GM21447 (cell line): Measurements from ENCODE around the gene RABL6.
"Not testable (repeated sequence)": the region's sequence is repeated elsewhere in the genome, so short reads cannot be mapped to it uniquely, and the experiment has no call there.

Source experiments
- ATAC-seq: cut with Tn5 transposase; IDR thresholded peaks from one replicate; pipeline ENCODE4 v1.9.1; 2021; ENCODE audit not compliant: unreplicated experiment

The RABL6 gene

GRCh38 chr9:136815422-136815782 is 7.7 kb downstream of the RABL6 start:
- ATAC-seq, result no peak

- ATAC-seq, result no peak
These were observed 13.4 kb downstream of the RABL6 start for GRCh38 chr9:136820971-136821825.

GRCh38 chr9:136821826-136822544 is 14.2 kb downstream of the RABL6 start:
- ATAC-seq, result no peak

GRCh38 chr9:136823136-136824046 is 15.6 kb downstream of the RABL6 start:
- ATAC-seq, result no peak

- no peak for ATAC-seq
These were observed 16.9 kb downstream of the RABL6 start for GRCh38 chr9:136824496-136825225.

GRCh38 chr9:136825295-136826187 is 17.8 kb downstream of the RABL6 start:
- no peak for ATAC-seq

- no peak for ATAC-seq
These were observed 18.4 kb downstream of the RABL6 start for GRCh38 chr9:136826188-136826541.

- ATAC-seq, result no peak
These were observed 19.2 kb downstream of the RABL6 start for GRCh38 chr9:136826703-136827582.

DNA sequence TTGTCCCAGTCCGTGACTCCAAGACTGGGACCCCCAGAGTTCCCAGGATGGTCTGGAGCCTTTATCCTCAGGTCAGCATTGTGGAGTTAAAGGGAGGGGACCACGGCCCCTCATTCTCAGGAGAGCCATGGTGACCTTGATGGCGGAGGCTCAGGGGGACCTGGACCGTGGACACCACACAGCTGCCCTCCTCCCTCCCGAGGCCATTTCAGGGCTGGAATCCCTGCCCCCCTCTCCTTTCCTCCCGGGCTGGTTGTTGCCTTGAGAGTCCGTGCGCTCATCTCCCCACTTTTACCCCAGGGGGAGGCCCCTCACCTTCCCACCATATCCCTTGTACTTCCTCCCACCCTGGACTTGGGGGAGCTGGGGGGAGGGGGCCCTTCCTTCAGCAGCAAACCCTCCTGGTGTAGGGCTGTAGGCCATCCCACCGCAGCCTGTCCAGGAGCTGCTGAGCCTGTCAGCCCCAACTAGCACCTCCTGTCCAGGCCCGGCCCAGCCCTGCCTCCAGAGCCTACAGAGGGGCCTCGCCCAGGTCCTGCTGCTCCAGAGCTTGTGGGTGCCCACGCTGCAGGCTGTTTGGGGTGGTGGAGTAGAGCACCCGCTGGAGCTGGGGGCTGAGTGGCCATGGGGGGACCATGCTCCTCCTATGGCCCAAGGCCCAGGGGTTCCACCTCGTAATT is 20.2 kb downstream of the RABL6 start:
- ATAC-seq, result no peak

DNA sequence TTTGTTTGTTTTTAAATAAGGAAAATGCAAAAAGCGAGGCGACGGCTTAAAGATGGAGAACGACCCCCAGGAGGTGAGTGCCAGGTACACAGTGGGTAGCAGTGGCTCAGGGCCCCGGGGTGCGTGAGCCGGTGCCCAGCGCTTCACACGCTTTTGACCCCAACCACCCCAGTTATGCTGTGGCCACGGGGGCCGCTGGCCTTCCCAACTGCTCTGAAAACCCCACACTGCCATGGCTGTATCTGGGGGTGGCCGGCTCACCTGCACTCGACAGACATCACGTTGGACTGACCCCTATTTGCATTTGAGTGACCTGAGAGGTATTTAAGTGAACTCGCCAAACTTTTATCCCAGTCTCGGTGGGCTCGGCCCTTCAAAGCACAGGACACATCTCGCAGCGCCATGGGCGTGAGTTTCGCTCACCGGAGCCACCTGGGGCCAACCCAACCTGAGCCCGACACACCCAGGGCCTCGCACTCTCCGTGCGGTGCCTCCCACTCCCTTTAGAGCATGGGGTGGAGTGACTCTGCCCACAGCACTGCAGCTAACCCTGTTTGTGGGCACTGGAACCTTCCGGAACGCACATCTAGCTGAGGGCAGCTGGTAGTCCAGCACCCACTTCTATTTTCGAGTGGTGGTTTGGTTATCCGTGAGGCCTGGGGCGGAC is 20.9 kb downstream of the RABL6 start:
- no peak for ATAC-seq

DNA sequence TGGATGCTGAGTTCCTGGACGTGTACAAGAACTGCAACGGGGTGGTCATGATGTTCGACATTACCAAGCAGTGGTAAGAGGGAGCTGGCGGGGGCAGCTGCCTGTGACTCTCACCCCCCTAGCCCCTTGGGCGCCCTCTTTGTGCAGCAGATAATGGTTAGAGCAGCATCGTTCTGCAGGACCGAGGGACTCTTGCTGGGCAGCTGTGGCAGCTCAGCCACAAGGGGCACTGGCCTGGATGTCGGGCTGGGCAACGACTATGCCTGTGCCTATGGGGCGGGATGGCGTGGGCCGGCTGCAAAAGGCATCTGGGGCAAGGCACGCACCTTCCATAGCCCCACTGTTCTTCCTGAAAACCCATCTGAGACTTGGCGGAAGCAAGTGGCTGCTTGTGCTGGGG is 21.7 kb downstream of the RABL6 start:
- ATAC-seq, result no peak

DNA sequence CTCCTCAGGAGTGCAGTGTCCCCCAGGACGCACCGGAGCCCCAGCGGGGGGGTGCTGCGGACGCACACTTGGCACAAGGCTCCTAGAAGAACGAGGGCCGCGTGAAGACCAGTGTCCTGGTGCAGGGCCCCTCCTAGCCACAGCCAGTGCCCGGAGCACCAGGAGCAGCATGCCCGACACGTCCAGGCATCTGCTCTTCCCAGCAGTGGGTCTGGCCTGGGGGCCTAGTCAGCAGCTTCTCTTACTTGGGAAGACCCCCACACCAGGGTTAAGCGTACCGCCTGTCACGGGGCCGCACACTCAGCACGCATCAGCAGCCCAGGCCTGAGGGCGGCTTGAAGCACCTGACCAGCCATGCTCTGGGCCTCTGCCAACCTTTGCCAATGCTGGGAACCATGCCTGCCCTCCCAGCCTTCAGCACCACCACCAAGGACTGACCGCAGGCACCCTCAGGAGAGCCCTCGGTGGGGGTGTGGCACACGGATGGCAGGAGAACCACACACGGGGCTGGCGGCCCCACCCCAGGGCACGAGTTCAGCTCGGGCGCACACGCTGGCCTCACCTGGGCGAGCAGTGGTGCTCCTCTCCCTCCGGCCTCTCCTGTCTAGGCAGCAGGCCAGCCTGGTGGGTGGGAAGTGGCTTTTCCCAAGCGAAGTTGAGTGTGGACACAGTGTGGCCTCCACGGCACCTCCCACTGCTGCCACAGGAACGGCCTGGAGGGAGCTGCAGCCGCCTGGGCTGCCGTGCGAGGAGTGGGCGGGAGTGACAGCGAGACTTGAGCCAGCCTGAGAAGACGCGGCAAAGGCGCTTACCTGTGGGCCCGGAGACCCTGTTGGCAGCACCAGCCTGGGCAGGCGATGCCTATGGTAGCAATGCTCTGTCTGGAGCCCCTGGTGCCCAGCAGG is 22.5 kb downstream of the RABL6 start:
- no peak for ATAC-seq

DNA sequence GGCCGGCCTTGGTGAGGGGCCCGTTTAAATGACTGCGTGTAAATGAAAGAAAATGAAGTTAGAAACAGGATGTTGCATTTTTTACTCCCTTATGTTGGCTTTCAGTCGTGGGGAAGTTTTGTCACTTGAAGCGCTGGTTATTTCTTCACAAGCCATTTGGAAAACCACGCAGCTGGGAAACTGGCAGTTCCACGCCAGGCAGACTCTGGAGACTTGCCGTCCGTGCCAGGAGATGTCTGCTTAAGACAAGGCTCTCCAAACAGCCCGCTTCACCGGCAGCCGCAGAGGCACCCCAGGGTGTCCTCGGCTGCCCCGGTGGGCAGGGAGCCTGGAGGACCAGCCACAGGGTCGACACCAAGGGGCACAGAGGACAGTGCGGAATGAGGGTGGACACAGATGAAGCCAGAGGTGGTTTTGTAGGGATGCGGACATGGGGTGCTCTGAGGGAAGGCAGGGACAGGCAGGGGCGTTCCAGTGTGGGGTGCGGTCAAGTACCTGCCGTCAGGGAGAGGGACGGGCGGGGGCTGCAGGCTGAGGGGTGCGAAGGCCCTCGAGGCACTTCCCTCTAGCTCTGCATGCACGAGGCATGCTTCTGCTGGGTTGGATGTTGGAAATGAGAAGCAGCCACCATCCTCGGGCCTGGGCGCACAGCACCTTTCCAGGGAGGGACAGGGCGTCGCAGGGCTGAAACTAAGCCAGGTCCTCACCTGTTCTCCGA is 23.4 kb downstream of the RABL6 start:
- ATAC-seq, result no peak

DNA sequence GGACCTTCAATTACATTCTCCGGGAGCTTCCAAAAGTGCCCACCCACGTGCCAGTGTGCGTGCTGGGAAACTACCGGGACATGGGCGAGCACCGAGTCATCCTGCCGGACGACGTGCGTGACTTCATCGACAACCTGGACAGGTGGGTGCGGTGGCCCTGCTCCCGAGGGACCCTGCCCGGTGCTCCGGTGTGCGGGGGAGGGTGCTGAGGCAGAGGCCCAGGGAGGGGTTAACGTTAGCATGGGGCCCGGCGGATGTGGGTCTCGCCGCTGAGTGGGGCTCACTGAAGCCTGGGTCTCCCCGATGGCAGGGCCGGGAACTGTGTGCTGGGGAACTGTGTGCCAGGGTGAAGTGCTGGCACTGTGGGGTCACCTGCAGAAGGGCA is 24.0 kb downstream of the RABL6 start:
- no peak for ATAC-seq

DNA sequence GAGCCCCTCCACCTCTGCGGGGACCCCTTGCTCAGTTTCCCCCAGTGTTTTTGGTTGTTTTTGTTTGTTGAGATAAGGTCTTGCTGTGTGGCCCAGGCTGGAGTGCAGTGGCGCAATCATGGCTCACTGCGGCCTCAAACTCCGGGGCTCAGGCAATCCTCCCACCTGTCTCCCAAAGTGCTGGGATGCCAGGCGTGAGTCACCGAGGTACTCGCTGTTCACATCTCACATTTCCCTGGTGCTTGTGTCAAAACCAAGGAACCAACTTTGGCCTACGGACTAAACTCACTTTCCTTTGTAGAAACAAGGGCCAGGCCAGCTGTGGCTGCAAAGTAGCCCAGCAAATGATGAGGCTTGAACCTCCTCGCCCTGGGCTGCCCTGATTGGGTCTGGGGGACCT is 24.8 kb downstream of the RABL6 start:
- ATAC-seq, result no peak

DNA sequence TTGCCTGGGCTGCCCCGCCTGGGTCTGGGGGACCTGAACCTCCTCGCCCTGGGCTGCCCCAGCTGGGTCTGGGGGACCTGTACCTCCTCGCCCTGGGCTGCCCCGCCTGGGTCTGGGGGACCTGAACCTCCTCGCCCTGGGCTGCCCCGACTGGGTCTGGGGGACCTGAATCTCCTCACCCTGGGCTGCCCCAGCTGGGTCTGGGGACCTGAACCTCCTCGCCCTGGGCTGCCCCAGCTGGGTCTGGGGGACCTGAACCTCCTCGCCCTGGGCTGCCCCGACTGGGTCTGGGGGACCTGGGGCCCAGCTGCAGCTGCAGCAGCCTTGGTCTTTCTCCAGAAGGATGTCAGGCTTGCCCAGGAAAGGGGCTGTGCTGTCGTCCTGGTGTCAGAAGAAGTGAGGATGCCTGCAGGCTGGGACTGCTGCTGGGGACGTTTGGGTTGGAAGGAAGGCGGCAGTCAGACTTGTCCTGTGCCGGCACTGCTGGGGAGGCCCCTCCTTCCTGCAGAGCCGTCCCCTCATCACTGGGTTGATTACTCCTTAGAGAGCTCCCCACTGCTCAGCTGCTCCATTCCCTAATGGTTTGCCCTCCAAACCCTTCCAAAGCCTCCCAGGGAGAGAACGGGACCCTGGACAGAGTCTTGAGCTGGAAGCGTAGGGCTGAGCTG is 25.8 kb downstream of the RABL6 start:
- not testable (repeated sequence) for ATAC-seq
